ENCODE results near the gene SULF2.

SULF2 gene

DNA sequence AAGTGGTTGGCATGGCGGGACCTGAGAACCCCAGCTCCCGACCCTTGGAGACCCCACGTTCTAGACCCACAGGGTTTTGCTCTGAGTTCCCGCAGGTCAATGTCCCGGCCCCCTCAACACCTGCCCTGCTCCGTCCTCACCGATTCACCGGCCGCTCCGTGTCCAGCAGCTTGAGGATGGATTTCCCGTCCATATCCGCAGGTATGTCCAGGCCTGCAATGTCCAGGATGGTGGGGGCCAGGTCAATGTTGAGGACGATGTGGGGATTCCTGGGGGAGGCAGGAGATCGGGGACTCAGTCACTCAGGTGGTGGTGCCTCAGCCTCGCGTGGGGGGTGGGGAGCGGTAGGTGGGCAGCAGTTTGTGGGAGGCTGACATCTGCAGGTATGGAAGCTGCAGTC lies 106.7 kb downstream of the SULF2 start:
- FAIRE-seq (no peak), DNase-seq (ENCODE audit: insufficient read length, low spot score) (no peak)
- no peak for TF ChIP-seq CTCF (IDR thresholded peaks at IDR 0.05; ENCODE audit: insufficient read depth, missing control alignments)

GRCh38 chr20:47677635-47678453 lies 107.4 kb downstream of the SULF2 start:
- no peak for FAIRE-seq
- TF ChIP-seq CTCF (IDR thresholded peaks at IDR 0.05; ENCODE audit: insufficient read depth, missing control alignments) = peak; percentile 73
- peak; percentile 73 for DNase-seq (ENCODE audit: insufficient read length, low spot score)

DNA sequence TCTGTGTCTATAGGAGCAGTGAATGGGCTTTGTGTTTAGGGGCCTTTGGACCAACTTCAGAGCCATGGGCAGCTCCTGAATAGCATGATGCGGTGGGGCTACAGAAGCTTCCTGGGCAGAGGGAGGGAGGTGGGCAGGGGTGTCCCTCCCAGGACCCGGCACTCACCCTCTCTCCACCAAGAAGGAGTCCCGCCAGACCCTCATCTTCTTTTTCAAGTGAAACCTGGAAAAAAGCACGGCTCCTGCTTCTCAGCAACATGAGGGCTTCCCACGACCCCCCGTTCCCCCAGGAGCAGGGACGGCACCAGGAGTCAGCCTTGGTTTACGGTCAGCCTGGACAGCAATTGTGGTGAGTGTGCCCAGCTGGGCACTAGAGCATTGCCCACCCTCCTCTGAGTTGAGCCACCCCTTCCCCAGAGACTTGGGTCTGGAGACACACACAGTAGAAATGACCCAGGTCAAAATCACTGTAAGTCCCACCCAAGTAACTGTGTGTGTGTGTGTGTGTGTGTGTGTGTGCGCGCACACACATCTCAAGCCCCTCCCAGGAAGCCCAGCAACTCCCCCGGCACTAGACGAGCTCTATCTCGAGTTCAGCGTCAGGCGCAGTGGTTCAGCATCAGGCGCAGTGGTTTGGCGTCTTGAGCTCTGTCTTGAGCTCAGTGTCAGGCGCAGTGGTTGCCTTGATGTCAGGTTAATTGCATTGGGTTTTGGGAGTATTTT lies 108.2 kb downstream of the SULF2 start:
- no peak for DNase-seq (ENCODE audit: insufficient read length, low spot score)
- no peak for TF ChIP-seq CTCF (IDR thresholded peaks at IDR 0.05; ENCODE audit: insufficient read depth, missing control alignments)
- FAIRE-seq = no peak

DNA sequence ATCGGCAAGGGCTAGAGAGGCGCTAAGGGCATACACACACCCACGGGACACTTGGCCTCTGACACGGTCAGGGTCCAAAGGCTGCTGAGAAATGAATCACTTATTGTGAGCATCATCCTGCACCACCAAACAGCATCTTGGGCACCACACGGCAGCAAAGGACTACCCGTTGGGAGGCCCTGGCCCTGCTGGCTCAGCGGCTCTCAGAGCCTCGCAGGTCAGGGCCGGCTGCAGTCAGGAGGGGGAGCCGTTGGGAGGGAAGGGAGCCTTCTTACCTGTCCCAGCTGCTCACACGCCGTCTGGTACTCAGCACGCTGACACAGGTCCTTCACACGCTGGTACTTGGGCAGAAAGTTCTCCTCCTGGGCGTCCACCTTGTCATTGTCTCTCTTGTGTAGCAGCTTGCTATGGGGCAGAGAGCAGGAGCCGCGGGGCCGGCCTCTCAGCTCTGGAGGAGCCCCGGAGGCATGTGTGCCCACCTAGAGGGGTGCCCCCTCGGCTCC lies 109.0 kb downstream of the SULF2 start:
- no peak for FAIRE-seq
- no peak for TF ChIP-seq CTCF (IDR thresholded peaks at IDR 0.05; ENCODE audit: insufficient read depth, missing control alignments)
- no peak for DNase-seq (ENCODE audit: insufficient read length, low spot score)

GRCh38 chr20:47675190-47676142 lies 109.8 kb downstream of the SULF2 start:
- no peak for FAIRE-seq
- no peak for DNase-seq (ENCODE audit: insufficient read length, low spot score)
- TF ChIP-seq CTCF (IDR thresholded peaks at IDR 0.05; ENCODE audit: insufficient read depth, missing control alignments) = no peak

DNA sequence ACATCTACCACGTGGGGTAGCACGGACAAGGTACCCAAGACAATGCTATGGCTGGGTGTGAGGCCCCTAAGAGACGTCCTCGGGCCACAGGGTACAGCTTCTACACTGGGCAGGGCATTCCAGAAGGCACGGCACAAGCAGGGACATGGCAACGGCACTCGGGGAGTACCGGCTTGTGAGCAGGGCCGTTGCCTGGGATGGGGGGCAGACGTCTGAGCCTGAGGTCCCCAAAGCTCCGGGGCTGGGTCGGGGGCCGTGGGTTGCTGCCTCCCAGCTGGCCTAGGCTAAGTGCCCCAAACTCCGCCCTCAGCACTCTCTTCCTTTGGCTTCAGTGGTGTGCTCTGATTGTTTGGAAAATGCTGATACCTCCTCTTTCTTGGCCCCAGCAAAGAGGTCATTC lies 110.6 kb downstream of the SULF2 start:
- no peak for DNase-seq (ENCODE audit: insufficient read length, low spot score)
- no peak for FAIRE-seq
- TF ChIP-seq CTCF (IDR thresholded peaks at IDR 0.05; ENCODE audit: insufficient read depth, missing control alignments) = no peak
